Thyroid gland (tissue), 4 donors: ENCODE results near the gene CDH23. TPM values are rescaled to one million over a fixed set of nuclear protein-coding genes. Genes with fewer than 3 reads are reported as not detected.

Source experiments
- DNase-seq, 2 donors: peaks; one replicate each; pipeline ENCODE4 v3.0.0-alpha.2; 2019
- H3K27ac ChIP-seq, 3 donors: fragments of 200-600 bp; sonication (generic); 1 replicate in 2 of 3; 2 replicates in 1 of 3; pipeline ENCODE4 v1.5.1; 2016 to 2019; ENCODE audit warnings: mild to moderate bottlenecking in 1 of 3, moderate library complexity in 1 of 3
- H3K27me3 ChIP-seq: fragments of 200-600 bp; sonication (generic); one replicate; pipeline ENCODE4 v1.5.1; 2019
- H3K36me3 ChIP-seq, 2 donors: fragments of 200-600 bp; sonication (generic); one replicate each; pipeline ENCODE4 v1.5.1; 2016 to 2019
- H3K4me1 ChIP-seq, 2 donors: fragments of 200-600 bp; sonication (generic); one replicate each; pipeline ENCODE4 v1.5.1; 2017 to 2019
- H3K4me3 ChIP-seq, 3 donors: fragments of 200-600 bp; sonication (generic); replicated peaks in 1 of 3; 1 replicate in 2 of 3; 2 replicates in 1 of 3; pipeline ENCODE4 v1.5.1; 2016; ENCODE audit warnings: mild to moderate bottlenecking in 1 of 3
- H3K9me3 ChIP-seq: fragments of 200-600 bp; sonication (generic); one replicate; pipeline ENCODE4 v1.5.1; 2017
- CTCF ChIP-seq, 6 experiments: fragments of 200-600 bp in 3 of 6; fragments of 450-650 bp in 3 of 6; sonication (generic) in 3 of 6; IDR thresholded peaks; one replicate each; pipeline ENCODE4 v1.5.1; 2016 to 2019; ENCODE audit warnings: antibody characterized with exemption in 6 of 6, mild to moderate bottlenecking in 2 of 6, inconsistent platforms in 1 of 6, moderate library complexity in 1 of 6
- POLR2A ChIP-seq, 2 donors: fragments of 450-650 bp; IDR thresholded peaks; one replicate each; pipeline ENCODE4 v1.6.1; 2017; ENCODE audit warnings: antibody characterized with exemption in 2 of 2, mild to moderate bottlenecking in 2 of 2, moderate library complexity in 1 of 2
- WGBS, 2 donors: methylation state at CpG; one replicate each; pipeline ENCODE4 v1.1.5; 2017; 5-methylcytosine and 5-hydroxymethylcytosine counted together
- intact Hi-C: fragments of 100-400 bp; cut with DNase I; formaldehyde crosslinking; loops from one replicate; pipeline ENCODE4 v1.15.1; 2023
- total RNA-seq, 4 donors: library from RNA; depleted of rRNA; stranded (reverse); fragments of >200 nt; gene quantifications; one replicate each; pipeline ENCODE4 v1.2.3, GENCODE V29; 2016

The CDH23 gene
- total RNA-seq, 4 donors from 2014 or later, result 3.0 to 4.2 (median 3.9) TPM

- H3K4me3 ChIP-seq, result no peak overlapping the region
- intact Hi-C loops, result no loop called here
- TF ChIP-seq CTCF (IDR thresholded peaks at IDR 0.05) (no peak), POLR2A (IDR thresholded peaks at IDR 0.05) (no peak)
- H3K9me3 ChIP-seq, result no peaks in the 10 kb centered on the region
- DNase-seq, result no peak
- no peaks in the 10 kb centered on the region for H3K36me3 ChIP-seq
- H3K4me1 ChIP-seq, result no peaks in the 10 kb centered on the region
- no peak overlapping the region for H3K27ac ChIP-seq
- 93 to 100% methylated on average over 3 of the region's 3 CpGs for WGBS, 2 donors
- H3K27me3 ChIP-seq, result no peaks in the 10 kb centered on the region
Observed at GRCh38 chr10:71562904-71563303, 166.2 kb downstream of the CDH23 start.

- Histone ChIP-seq H3K9me3 (no peaks in the 10 kb centered on the region), H3K4me3 (no peak overlapping the region), H3K27me3 (no peaks in the 10 kb centered on the region), H3K27ac (no peak overlapping the region), H3K36me3 (no peaks in the 10 kb centered on the region), H3K4me1 (no peaks in the 10 kb centered on the region)
- TF ChIP-seq CTCF (IDR thresholded peaks at IDR 0.05) (no peak), POLR2A (IDR thresholded peaks at IDR 0.05) (no peak)
- intact Hi-C loops, result no loop called here
- no peak for DNase-seq
- WGBS, 2 donors, result 50 to 56% methylated on average over 12 of the region's 12 CpGs
Observed at GRCh38 chr10:71564194-71564820, 167.6 kb downstream of the CDH23 start.

- no peak for DNase-seq
- Histone ChIP-seq H3K9me3 (no peaks in the 10 kb centered on the region), H3K4me1 (no peaks in the 10 kb centered on the region), H3K36me3 (no peaks in the 10 kb centered on the region), H3K27me3 (no peaks in the 10 kb centered on the region), H3K4me3 (no peak overlapping the region), H3K27ac (no peak overlapping the region)
- intact Hi-C loops, result loop anchor here (5.0 kb wide), 1 partner anchor 173 kb away; no protein-coding TSS in a partner anchor
- WGBS, 2 donors, result 90 to 92% methylated on average over 2 of the region's 2 CpGs
- TF ChIP-seq CTCF (IDR thresholded peaks at IDR 0.05) (no peak), POLR2A (IDR thresholded peaks at IDR 0.05) (no peak)
Observed at GRCh38 chr10:71565284-71566000, 168.7 kb downstream of the CDH23 start.

- H3K9me3 ChIP-seq, result no peaks in the 10 kb centered on the region
- no peak overlapping the region for H3K27ac ChIP-seq
- H3K4me3 ChIP-seq, result no peak overlapping the region
- DNase-seq, result no peak
- 87 to 89% methylated on average over 5 of the region's 5 CpGs for WGBS, 2 donors
- no peaks in the 10 kb centered on the region for H3K36me3 ChIP-seq
- no peaks in the 10 kb centered on the region for H3K4me1 ChIP-seq
- intact Hi-C loops, result loop anchor here (5.0 kb wide), 1 partner anchor 175 kb away; no protein-coding TSS in a partner anchor
- no peak for TF ChIP-seq CTCF (IDR thresholded peaks at IDR 0.05)
- no peak for TF ChIP-seq POLR2A (IDR thresholded peaks at IDR 0.05)
- H3K27me3 ChIP-seq, result no peaks in the 10 kb centered on the region
Observed at GRCh38 chr10:71567006-71567405, 170.3 kb downstream of the CDH23 start.

GRCh38 chr10:71568896-71569492, 172.3 kb downstream of the CDH23 start:
- Histone ChIP-seq H3K4me1 (no peaks in the 10 kb centered on the region), H3K4me3 (no peak overlapping the region), H3K9me3 (no peaks in the 10 kb centered on the region), H3K36me3 (no peaks in the 10 kb centered on the region), H3K27me3 (no peaks in the 10 kb centered on the region), H3K27ac (no peak overlapping the region)
- WGBS, 2 donors, result 79 to 98% methylated on average over 4 of the region's 5 CpGs
- TF ChIP-seq CTCF (IDR thresholded peaks at IDR 0.05) (no peak), POLR2A (IDR thresholded peaks at IDR 0.05) (no peak)
- DNase-seq, result no peak
- intact Hi-C loops, result loop anchor here (5.0 kb wide), 1 partner anchor 177 kb away; no protein-coding TSS in a partner anchor
